Measurements from ENCODE around the gene CCT5.
"Not testable (repeated sequence)": the region's sequence is repeated elsewhere in the genome, so short reads cannot be mapped to it uniquely, and the experiment has no call there.

Gene CCT5

GRCh38 chr5:10244342-10244944 lies 5.6 kb upstream of the CCT5 start:
- FAIRE-seq (no peak), DNase-seq (ENCODE audit: insufficient read length, low spot score) (no peak)

GRCh38 chr5:10246761-10247160 lies 3.3 kb upstream of the CCT5 start:
- no peak for DNase-seq (ENCODE audit: insufficient read length, low spot score)
- FAIRE-seq: no peak

GRCh38 chr5:10247217-10247616 lies 2.9 kb upstream of the CCT5 start:
- not testable (repeated sequence) for DNase-seq (ENCODE audit: insufficient read length, low spot score); FAIRE-seq

- no peak for DNase-seq (ENCODE audit: insufficient read length, low spot score)
Measured at GRCh38 chr5:10248378-10249260, 1.5 kb upstream of the CCT5 start.

GRCh38 chr5:10250806-10251276 lies 761 bp downstream of the CCT5 start:
- FAIRE-seq: peak; percentile 62
- DNase-seq (ENCODE audit: insufficient read length, low spot score): no peak

More at GRCh38 chr5:10248378-10249260, 1.5 kb upstream of the CCT5 start:
- no peak for FAIRE-seq

- DNase-seq (ENCODE audit: insufficient read length, low spot score) (no peak), FAIRE-seq (no peak)
Measured at GRCh38 chr5:10251405-10251804, 1.3 kb downstream of the CCT5 start.

GRCh38 chr5:10253390-10253789 lies 3.3 kb downstream of the CCT5 start:
- FAIRE-seq (no peak), DNase-seq (ENCODE audit: insufficient read length, low spot score) (no peak)

GRCh38 chr5:10254686-10255085 lies 4.6 kb downstream of the CCT5 start:
- FAIRE-seq: no peak
- no peak for DNase-seq (ENCODE audit: insufficient read length, low spot score)

GRCh38 chr5:10257870-10258269 lies 7.8 kb downstream of the CCT5 start:
- no peak for DNase-seq (ENCODE audit: insufficient read length, low spot score)

GRCh38 chr5:10259899-10260298 lies 9.8 kb downstream of the CCT5 start:
- FAIRE-seq (no peak), DNase-seq (ENCODE audit: insufficient read length, low spot score) (no peak)

More at GRCh38 chr5:10257870-10258269, 7.8 kb downstream of the CCT5 start:
- FAIRE-seq: no peak

- DNase-seq (ENCODE audit: insufficient read length, low spot score) (no peak), FAIRE-seq (no peak)
Measured at GRCh38 chr5:10261065-10261464, 11.0 kb downstream of the CCT5 start.

- FAIRE-seq: no peak
- no peak for DNase-seq (ENCODE audit: insufficient read length, low spot score)
Measured at GRCh38 chr5:10262121-10262774, 12.2 kb downstream of the CCT5 start.

GRCh38 chr5:10262995-10263394 lies 12.9 kb downstream of the CCT5 start:
- no peak for FAIRE-seq

GRCh38 chr5:10264604-10265003 lies 14.5 kb downstream of the CCT5 start:
- no peak for FAIRE-seq
- no peak for DNase-seq (ENCODE audit: insufficient read length, low spot score)

More at GRCh38 chr5:10262995-10263394, 12.9 kb downstream of the CCT5 start:
- DNase-seq (ENCODE audit: insufficient read length, low spot score): no peak

GRCh38 chr5:10265245-10266109 lies 15.4 kb downstream of the CCT5 start:
- FAIRE-seq (no peak), DNase-seq (ENCODE audit: insufficient read length, low spot score) (no peak)

GRCh38 chr5:10266137-10266536 lies 16.1 kb downstream of the CCT5 start:
- no peak for DNase-seq (ENCODE audit: insufficient read length, low spot score)
- FAIRE-seq: no peak

GRCh38 chr5:10266839-10267238 lies 16.8 kb downstream of the CCT5 start:
- DNase-seq (ENCODE audit: insufficient read length, low spot score) (no peak), FAIRE-seq (no peak)

GRCh38 chr5:10268100-10268499 lies 18.0 kb downstream of the CCT5 start:
- FAIRE-seq: no peak
- no peak for DNase-seq (ENCODE audit: insufficient read length, low spot score)

GRCh38 chr5:10272053-10272874 lies 22.2 kb downstream of the CCT5 start:
- no peak for FAIRE-seq
- DNase-seq (ENCODE audit: insufficient read length, low spot score): no peak

GRCh38 chr5:10272875-10273209 lies 22.8 kb downstream of the CCT5 start:
- not testable (repeated sequence) for DNase-seq (ENCODE audit: insufficient read length, low spot score); FAIRE-seq
